Peyer's patch (tissue), 4 donors: ENCODE results near the gene RDH13.

ENCODE experiments used
- CTCF ChIP-seq, 6 experiments: fragments of 450-650 bp in 4 of 6; fragments of 200-600 bp in 2 of 6; sonication (generic) in 1 of 6; IDR thresholded peaks; one replicate each; pipeline ENCODE4 v1.5.1; 2017 to 2019; ENCODE audit warnings: antibody characterized with exemption in 6 of 6, mild to moderate bottlenecking in 3 of 6, moderate library complexity in 1 of 6
- POLR2A ChIP-seq, 2 donors: fragments of 450-650 bp; IDR thresholded peaks; one replicate each; pipeline ENCODE4 v1.5.1; 2017; ENCODE audit warnings: antibody characterized with exemption in 2 of 2, mild to moderate bottlenecking in 2 of 2, moderate library complexity in 2 of 2

DNA sequence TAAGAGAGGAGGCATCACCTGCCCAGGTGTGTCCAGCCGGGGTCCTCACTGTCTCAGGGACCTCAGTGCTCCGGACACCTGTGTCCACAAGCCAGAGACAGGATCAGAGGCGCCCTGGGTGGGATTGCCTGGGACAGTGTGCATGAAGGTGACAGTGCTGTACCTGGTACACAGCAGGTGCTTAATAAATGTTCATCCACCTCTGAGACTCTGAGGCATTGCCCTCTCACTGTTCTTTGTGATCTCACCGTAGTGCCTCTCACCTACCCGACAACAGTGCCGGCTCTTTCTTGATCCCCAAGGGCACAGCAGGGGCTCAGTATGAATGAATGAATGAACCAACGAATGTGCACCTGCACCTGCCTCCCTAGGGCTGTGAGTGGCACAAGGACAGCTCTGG is 9.2 kb downstream of the RDH13 start:
- TF ChIP-seq CTCF (IDR thresholded peaks at IDR 0.05): no peak
- no peak for TF ChIP-seq POLR2A (IDR thresholded peaks at IDR 0.05)
